ENCODE results near the gene PLCG2.
"Not testable (repeated sequence)": the region's sequence is repeated elsewhere in the genome, so short reads cannot be mapped to it uniquely, and the experiment has no call there.

PLCG2 gene

DNA sequence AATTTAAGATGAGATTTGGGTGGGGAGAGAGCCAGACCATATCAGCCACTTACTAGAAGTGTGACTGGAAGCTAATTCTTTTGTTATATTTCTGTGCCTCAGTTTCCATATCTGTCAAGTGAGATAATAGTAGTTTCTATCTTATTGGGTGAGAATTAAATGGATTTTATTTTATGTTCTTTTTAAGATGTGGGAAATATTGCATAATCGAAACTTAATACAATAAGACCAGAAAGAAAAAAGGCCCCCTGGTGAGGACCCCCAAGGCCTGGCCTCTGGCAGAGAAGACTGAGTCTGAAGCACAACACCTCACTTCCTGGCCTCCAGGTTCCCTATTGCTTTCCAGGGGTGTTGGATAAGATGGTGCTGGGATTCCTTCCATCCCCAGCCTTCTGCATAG lies 13.7 kb downstream of the PLCG2 start:
- no peak for DNase-seq

DNA sequence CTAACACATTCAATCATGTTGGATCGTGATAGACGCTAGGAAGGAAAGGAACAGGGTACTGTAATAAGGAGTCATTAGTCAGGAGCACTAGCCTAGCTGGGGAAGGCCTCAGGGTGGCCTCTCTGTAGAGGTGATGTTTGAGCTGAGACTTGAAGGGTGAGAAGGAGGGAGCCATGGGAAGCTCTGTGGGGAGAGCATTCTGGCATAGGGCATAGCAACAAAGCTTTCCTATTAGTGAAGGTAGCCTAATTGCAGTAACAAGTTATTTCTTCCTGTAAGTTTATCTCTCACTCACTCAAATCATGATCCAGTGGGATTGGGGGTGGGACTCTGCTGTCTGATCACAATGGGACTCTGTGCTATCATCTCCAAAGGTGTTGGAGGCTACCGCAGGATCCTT lies 16.1 kb downstream of the PLCG2 start:
- no peak for DNase-seq

DNA sequence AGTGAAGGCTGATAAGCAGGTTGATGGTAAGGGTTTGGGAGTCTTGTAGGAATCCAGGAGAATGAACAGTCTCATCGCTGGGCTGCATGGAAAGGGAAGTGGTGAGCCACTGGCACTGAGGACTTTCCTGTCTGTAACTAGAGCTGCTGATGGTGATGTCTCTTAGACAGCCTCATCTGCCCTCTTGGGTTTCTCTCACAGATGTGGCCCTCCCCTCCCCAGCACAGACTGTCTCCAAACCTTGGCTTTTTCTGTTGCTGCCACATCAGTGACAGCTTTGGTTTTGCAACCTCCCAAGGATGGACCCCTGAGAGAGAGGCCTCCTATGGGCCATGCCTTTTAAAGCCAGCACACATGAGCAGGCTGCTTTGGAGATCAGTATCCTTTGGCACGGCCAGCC lies 16.9 kb downstream of the PLCG2 start:
- DNase-seq, result peak in 1 of 2 donors; percentile 29

GRCh38 chr16:81796583-81797346 lies 17.7 kb downstream of the PLCG2 start:
- no peak for DNase-seq

DNA sequence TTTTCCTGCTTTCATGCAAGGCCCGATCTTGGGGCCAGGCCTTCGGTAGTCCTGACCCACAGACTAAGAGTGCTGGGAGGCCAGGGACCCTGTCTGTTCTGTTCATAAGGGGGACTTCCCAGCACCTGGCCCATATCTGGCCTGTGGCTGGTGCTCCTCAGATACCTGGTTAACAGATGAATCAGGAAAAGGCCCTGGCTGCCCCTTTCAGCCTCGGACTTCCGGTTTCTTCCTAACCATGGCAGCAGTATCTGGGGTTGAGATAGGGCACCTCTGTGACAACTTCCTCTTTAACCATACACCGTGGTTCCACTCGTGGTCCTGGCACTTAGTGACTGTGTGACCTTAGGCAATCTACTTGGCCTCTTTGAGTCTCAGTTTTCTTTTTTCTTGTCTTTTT lies 18.4 kb downstream of the PLCG2 start:
- peak; percentile 56 to 72 for DNase-seq

- DNase-seq, result peak; percentile 24 to 67
These were observed 19.4 kb downstream of the PLCG2 start for GRCh38 chr16:81798311-81799137.

GRCh38 chr16:81799138-81799504 lies 20.0 kb downstream of the PLCG2 start:
- DNase-seq, result no peak

DNA sequence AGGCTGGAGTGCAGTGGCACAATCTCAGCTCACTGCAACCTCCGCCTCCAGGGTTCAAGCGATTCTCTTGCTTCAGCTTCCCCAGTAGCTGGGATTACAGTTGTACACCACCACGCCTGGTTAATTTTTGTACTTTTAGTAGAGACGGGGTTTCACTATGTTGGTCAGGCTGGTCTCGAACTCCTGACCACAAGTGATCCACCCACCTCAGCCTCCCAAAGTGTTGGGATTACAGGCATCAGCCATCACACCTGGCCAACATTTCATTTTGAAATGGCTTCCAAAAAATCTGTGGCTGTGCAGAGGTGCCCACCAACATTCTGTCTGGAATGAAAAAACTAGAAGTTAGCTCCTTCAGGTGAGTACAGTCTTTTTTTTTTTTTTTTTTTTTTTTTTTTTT lies 22.6 kb downstream of the PLCG2 start:
- not testable (repeated sequence) for DNase-seq

DNA sequence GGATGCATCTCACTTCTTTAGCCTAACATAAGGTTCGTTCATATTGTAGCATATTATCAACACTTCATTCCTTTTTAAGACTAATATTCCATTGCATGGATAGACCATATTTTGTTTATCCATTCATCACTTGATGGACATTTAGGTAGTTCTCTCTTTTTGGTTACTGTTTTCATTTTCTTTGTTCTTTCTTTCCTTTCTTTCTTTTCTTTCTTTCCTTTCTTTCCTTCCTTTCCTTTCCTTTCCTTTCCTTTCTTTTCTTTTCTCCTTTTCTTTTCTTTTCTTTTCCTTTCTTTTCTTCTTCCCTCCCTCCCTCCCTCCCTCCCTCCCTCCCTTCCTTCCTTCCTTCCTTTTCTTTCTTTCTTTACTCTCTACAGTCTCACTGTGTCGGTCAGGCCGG lies 24.2 kb downstream of the PLCG2 start:
- no peak for DNase-seq

- peak; percentile 46 to 47 for DNase-seq
These were observed 25.1 kb downstream of the PLCG2 start for GRCh38 chr16:81804134-81804610.

GRCh38 chr16:81806696-81807095 lies 27.6 kb downstream of the PLCG2 start:
- no peak for DNase-seq

GRCh38 chr16:81807767-81808358 lies 28.8 kb downstream of the PLCG2 start:
- no peak for DNase-seq

DNA sequence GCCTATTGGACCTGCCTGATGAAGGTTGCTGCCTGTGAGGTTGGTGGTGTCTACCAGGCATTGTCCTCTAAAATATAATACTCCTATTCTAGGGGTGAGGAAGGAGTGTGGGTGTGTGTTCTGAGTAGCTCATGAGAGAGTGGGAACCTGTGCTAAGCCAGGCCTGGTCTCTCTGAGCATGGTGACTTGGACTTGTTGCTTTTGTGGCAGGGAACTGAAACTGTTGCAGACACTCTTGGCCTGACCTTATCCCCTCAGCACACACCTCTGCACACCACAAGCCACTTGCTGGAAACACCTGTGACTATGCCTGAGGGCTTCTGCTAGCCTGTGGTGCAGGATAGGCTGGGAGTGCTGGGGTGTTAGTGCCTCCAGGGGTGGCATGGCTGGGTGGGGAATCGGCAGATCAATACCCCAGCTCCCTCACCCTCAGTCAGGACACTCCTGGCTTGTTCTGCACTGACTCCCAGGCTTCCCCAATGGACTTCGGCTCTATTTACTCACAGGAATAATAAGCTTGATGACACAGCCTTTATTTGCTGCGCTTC lies 29.9 kb downstream of the PLCG2 start:
- DNase-seq, result peak in 1 of 2 donors; percentile 24

DNA sequence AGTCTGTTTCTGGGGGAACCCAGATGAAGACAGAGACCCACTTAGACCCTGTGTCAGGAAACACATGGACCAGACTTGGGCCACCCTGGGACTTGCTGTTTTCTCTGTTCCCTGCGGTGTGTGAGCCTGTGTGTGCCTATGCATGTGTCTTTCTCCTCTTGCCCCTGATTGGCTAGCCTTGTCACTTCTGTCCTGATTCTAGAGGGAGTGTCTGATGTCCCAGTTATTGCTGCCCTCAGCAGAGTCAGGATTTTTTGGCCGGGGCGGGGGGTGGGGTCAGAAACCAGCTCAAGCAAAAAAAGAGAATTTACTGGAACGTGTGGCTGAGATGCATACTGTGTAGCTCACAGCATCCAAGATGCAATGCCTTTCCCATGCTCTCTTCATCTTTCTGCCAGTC lies 30.5 kb downstream of the PLCG2 start:
- DNase-seq, result no peak

DNA sequence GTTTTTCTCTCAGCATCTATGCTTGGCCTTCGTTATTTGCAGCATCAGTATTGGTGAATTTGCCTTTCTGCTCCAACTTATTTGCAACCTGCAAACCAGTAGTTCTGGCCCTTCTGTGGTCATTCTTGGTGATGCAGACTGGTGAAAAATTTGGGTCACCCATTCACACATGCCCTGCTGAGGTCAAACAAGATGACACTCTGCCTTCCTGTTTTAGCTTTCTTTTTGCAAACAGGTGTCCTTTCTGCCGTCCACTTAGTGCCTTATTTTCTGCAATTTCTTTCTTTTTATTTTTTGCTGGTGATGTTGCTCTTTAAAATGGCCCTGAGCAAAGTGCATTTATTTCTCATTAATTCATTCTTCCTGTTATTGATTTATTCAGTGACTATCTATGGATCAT lies 31.3 kb downstream of the PLCG2 start:
- no peak for DNase-seq

- DNase-seq, result no peak
These were observed 31.9 kb downstream of the PLCG2 start for GRCh38 chr16:81810894-81811538.

GRCh38 chr16:81813648-81814047 lies 34.6 kb downstream of the PLCG2 start:
- DNase-seq, result no peak

DNA sequence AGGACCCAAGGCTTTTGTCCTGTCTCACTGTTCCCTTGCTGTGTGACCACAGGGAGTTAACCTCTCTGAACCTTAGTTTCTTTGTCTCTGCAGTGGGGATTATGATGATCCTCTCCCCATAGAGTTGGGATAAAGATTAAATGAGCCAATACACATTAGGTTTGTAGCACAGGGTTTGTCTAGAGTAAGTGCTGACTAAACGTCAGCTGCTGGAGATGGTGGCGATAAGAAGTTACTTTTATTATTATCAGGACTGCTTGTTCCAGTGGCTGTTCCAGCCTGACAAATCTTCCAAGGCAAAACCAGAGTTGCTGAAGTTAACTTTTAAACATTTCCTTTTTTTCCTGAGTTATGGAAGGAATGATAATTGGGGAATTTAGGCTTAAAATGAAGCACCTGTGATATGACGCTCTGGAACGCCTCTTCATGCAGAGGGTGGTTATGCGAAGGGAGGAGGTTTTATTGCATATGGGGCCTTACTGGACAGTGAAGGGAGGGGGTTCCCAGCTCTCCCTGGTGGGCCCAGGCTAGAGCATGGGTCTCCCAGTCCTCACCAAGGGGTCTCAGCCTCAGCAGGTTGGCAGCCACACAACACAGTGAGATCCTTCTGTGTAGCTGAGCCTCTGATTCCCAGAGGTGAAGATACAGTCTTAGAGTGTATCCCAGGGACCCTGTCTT lies 35.8 kb downstream of the PLCG2 start:
- no peak for DNase-seq

DNA sequence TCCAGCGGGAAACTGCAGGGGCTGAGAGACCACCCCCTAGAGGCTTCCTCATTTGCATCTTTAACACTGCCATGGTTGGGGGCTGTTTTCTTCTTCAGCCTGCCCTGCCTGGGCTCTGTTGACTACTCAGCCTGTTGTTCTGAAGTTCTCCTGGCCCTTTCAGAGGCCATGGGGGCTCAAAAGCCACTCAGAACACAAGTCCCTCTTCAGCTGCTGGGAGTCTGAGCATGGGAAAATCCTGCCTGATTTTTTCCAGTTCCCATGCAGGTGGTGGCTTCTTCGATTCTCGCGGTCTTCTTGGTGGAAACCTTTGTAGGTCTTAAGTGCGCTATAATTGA lies 36.3 kb downstream of the PLCG2 start:
- no peak for DNase-seq

- no peak for DNase-seq
These were observed 37.3 kb downstream of the PLCG2 start for GRCh38 chr16:81816351-81816750.

DNA sequence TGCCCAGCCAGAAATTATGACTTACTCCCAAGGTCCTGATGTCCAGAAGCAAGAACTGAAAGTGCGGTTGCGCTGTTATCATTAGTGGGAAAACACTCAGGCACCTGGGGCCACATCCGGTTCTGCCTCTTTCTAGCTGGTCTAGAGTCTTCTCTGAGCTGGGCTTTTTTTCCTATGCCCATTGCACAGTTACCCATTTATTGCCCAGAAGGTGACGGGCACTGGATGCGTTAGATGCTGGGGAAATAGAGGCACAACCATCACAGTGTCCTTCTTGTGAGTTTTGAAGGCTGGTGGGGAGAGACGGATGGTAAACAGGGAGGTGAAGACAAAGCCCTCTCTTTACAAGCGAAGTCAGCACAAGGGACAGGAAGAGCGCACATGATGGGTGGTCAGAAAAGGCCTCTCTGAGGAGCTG lies 37.7 kb downstream of the PLCG2 start:
- no peak for DNase-seq

DNA sequence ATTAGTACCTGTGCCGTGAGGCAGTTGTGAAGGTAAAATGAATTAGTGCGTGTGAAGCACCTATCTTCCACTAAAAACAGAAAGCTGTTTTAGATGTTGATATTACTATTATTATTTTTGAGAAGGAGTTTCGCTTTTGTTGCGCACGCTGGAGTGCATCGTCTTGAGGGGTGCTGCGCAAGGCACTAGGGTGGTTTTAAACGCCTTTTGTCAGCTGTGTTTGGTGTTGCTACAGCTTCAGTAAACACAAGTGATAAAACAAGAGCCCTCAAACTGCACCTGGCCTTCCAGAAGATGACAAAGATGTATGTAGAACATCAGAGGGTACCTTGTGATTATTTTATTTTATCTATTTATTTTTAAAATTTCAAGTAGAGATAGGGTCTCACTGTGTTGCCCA lies 38.2 kb downstream of the PLCG2 start:
- DNase-seq, result no peak

All from inflammatory macrophage treated with lipopolysaccharide for 1 hour (primary cell).